HS-27A (cell line): Measurements from ENCODE around the gene AP5Z1.

ENCODE experiments used
- DNase-seq: peaks from one replicate; pipeline ENCODE4 v3.0.0-alpha.2; 2012; ENCODE audit warnings: low read depth, missing footprints

Gene AP5Z1

GRCh38 chr7:4803397-4804241 is 28.2 kb downstream of the AP5Z1 start:
- DNase-seq = no peak

- DNase-seq = no peak
Observed at GRCh38 chr7:4805110-4805983, 29.9 kb downstream of the AP5Z1 start.

- DNase-seq = no peak
Observed at GRCh38 chr7:4805984-4806300, 30.5 kb downstream of the AP5Z1 start.

- DNase-seq = no peak
Observed at GRCh38 chr7:4806983-4807597, 31.7 kb downstream of the AP5Z1 start.

- no peak for DNase-seq
Observed at GRCh38 chr7:4807598-4808016, 32.2 kb downstream of the AP5Z1 start.

GRCh38 chr7:4808026-4808425 is 32.6 kb downstream of the AP5Z1 start:
- no peak for DNase-seq

- DNase-seq = no peak
Observed at GRCh38 chr7:4808565-4808964, 33.1 kb downstream of the AP5Z1 start.

GRCh38 chr7:4809091-4809591 is 33.7 kb downstream of the AP5Z1 start:
- DNase-seq = no peak

- DNase-seq = no peak
Observed at GRCh38 chr7:4809666-4810065, 34.2 kb downstream of the AP5Z1 start.

GRCh38 chr7:4814433-4814832 is 39.0 kb downstream of the AP5Z1 start:
- no peak for DNase-seq

GRCh38 chr7:4815121-4815520 is 39.7 kb downstream of the AP5Z1 start:
- no peak for DNase-seq

- DNase-seq = no peak
Observed at GRCh38 chr7:4815609-4816418, 40.4 kb downstream of the AP5Z1 start.

GRCh38 chr7:4816419-4817080 is 41.1 kb downstream of the AP5Z1 start:
- DNase-seq = no peak

GRCh38 chr7:4817178-4817901 is 41.9 kb downstream of the AP5Z1 start:
- DNase-seq = no peak

GRCh38 chr7:4818000-4818794 is 42.8 kb downstream of the AP5Z1 start:
- DNase-seq = no peak

GRCh38 chr7:4819560-4820404 is 44.4 kb downstream of the AP5Z1 start:
- DNase-seq = no peak

- DNase-seq = no peak
Observed at GRCh38 chr7:4820405-4820966, 45.1 kb downstream of the AP5Z1 start.

- no peak for DNase-seq
Observed at GRCh38 chr7:4820967-4821471, 45.6 kb downstream of the AP5Z1 start.
